NCI-H2227 (cell line): ENCODE measurements around the gene SQSTM1.

Source experiments
- DNase-seq: peaks from one replicate; lab custom pipeline; 2025; ENCODE audit not compliant: unreplicated experiment; lab: John Stamatoyannopoulos, UW

SQSTM1 gene

DNA sequence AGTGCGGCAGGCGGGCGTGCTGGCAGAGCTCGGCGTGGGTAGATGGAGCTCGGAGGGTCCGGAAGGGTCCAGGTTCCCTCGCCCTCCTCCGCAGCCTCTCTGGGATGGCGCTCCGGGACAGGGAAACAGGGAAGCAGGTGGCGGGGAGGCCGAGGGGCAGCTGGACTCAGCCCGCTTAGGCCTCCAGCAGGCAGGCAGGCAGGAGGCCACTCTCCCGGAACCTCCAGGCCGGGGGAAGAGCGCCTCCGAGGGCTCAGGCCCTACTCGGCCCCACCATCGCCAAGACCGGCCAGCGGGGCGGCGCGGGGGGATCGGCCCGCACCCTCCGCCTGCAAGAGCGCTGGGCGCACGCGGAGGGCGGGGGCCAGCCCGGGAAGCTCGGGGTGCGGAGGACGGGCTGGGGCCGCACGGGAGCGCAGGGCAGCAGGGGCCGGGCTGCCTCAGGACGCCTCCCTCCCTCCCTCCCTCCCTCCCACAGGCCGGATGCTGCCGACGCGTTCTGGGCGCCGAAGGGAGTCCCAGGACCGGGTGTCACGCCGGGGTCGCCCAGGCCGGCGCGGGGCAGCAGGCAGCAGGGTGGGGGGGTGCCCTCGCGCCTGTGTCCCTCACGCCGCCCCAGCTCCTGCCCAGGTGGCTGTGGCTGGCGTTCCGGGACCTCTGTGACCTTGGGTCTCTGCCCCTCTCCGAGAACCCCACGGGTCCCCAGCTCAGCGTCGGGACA is 15.0 kb upstream of the SQSTM1 start:
- peak; percentile 33 for DNase-seq

DNA sequence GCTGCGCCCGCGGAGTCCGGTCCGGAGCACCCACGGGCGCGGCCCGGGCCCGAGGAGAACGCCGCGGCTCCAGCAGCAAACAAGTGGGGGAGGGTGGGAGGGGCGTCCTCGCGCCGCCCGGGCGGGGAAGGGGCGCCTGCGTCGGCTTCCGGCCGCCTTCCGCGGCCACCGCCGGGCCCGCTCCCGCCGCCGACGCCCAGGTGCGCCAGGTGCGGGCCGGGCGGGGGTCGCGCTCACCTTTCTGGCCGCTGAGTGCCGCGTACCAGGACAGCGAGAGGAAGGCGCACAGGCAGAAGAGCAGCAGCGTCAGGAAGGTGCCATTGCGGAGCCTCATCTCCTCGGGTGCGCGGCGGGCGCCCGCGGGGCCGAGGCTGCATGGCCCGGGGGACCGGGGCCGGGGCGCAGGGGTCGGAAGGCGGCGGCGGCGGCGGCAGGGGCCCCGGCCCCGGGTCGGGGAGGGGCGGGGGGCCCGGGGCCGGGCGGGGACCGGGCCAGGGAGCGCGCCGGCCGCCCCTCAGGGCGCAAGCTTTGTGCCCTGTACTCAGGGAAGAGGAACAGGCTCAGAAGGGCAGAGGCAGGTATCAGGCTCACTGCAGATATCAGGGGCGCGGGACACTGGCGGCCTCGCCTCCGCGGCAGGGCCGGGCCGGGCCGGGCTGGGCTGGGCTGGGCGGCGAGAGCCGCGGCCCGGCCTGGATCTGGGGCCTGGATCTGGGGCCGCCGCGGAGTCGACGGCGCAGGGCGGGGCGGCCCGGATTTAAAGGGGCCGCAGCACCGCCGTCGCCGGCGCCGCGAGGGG is 14.3 kb upstream of the SQSTM1 start, which contains the start of gene MGAT4B:
TSS of gene MGAT4B (minus strand) at position 617 of the 799 bp plus-strand sequence. CDS start at position 334, 283 bp downstream.
- DNase-seq = peak; percentile 76

DNA sequence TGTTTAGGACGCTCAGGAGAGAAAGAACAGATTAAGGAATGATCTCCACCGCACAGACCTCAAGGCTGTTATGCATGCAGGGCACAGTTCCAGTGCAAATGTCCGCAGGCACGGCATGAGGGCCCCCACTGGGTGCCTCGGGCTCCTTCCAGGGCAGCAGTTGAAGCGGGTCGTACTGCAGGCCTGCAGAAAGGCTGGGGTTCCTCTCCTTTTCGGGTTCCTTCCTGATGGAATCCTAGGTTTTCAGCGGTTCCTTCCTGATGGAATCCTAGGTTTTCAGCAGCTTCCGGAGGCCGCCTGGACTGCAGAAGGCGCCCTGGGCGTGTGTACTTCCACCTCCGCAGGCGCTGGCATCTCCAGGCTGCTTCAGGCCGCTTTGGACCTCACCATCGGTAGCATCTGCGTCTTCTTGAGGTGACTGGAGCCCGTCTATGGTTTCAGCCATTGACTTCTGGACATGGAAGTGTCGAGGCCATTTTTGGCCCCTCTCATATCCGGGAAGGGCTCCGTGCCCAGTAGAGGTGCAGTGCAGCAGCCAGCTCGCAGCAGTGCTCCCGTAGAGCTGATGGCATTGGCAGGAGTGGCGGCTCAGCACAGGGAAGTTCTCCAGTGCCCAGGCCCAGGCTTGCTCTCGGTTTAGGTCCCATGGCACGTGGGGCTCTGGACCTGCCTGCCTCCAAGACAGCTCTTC is 8.4 kb upstream of the SQSTM1 start:
- DNase-seq = no peak

DNA sequence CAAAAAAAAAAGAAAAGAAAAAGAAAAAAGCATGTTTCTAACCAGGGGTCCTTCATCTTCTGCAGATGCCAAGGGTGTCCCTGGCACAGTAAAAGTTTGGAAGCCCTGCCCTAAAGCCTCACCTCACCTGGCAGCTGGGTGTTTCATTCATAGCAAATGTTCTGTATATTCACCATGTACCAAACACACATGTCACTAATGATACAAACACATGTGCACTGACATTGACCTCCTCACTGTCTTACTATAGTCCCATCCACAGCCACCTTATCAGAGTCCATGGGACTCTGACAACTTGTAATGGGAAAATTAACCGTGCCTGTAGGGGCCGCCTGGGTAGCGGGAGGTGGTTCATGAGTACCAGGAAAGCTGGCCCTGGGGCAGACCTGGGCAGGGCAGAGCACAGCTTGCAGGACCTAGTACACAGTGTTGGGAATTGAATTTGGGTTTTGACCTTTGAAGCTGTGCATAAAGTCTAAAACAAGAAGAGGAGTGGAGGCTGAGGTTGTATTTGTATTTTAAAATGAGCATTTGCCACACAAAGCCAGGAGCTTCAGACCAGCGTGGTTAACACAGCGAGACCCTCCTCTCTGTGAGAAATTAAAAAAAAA is 7.6 kb upstream of the SQSTM1 start:
- no peak for DNase-seq

DNA sequence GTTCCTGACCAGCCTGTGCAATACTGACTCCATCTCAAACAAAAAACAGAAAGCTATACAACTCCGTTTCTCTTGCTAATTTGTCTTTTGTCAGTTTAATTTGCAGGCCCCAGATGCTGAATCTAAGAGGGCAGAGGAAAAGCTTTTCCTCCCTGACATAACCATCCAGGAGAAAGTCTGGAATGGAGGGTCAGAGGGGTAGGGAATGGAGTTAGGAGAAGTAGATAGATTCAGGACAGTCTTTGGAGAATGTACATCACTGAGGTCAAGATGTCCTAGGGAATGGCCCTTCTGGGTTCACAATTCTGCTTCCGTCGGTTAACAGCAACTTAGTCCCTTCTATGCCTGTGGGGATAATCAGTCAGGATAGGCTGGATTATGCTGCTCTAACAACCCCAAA is 6.6 kb upstream of the SQSTM1 start:
- DNase-seq = no peak

DNA sequence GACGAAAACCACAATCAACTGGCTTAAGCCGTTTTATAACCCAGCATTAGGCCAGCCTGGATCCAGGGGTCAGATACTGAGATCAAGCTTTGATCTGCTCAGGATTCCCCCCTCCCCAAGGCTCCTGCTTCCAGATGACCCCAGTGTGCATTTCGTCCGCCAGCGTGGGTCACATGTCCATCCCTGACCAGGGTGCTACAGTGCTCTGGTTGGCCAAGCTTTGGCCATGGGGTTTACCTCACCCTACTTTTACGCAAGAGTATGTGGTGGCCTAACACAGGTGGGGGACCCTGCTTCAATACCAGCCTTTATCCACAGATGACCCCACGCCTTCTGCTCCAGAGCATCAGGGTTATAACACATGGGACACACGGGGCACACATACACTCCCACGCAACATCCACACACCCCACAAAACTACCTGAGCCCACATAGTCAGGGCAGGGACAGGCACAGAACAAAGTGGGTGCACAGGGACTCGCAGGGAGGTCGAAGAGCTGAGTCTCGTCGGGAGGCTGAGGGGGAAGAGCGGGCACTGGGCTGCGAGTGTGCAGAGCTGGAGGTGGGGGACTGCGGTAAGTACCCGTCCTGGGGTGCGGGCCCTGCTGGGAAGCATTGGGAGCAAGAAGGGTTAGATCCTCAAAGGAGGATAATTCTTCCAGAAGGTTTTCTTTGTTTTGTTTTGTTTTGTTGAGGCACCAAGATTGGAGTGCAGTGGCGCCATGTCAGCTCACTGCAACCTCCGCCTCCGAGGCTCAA is 5.0 kb upstream of the SQSTM1 start:
- DNase-seq = no peak

DNA sequence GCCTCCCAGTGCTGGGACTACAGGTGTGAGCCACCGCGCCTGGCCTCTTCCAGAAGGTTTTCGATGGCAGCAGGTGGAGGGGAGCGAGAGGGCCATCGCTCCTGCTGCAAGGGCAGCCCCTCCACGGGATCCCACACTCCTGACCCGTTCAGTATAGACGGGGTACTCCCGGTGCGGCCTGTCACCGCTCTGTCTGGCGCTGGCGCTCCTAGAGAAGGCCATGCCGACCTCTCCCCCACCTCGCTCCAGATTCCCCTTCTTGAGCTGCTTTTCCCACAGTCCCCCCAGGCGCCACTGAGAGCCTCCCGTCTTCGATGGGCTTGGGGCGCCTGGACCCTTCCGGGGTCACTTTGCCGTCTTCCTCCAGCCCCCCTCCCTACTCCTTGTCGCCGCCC is 4.3 kb upstream of the SQSTM1 start:
- no peak for DNase-seq

DNA sequence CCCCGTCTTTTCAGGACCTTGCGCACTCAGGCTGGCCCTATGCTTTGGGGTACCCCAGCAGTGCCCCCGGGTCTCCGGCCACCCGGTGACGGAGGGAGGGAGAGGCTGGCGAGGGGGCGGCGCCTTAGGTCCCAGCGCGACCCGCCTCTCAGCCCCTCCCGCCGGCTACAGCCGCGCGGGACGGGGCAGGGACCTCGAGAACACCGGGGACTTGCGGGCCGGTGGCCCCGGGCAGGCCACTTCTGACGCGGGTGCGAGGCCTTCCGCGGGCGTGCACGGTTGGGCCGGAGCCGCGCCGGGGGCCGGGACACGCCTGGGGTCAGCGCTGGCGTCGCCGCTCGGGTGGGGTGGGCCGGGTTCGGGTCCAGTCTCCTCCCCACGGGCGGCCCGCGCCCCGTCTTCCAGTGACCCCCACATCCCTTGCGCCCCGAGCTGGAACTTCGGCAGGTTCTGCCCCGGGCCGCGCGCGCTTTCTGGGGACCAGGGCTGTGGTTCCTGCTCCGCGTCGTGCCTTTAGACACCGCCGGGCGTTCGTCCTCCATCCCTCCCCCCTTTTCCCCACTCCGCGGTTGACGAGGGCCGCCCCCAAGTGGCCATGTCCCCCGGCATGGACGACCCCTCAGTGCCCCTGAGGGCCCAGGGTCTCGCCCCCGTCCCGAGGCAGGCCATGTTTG is 3.8 kb upstream of the SQSTM1 start:
- no peak for DNase-seq

DNA sequence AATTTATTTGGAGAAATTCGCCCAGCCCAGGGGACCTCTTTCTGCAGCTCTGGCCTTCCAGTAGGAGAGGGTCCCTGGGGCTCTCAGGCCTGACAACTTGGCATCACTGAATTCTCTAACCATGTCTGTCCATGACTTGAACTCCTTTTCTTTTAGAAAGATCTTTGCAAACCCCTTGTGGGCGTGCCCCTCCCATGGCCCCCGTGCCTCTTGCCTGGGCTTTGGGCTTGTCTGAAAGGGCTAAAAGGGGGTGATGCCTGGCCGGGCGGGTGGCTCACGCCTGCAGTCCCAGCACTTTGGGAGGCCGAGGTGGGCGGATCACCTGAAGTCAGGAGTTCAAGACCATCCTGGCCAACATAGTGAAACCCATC is 3.2 kb upstream of the SQSTM1 start:
- no peak for DNase-seq

DNA sequence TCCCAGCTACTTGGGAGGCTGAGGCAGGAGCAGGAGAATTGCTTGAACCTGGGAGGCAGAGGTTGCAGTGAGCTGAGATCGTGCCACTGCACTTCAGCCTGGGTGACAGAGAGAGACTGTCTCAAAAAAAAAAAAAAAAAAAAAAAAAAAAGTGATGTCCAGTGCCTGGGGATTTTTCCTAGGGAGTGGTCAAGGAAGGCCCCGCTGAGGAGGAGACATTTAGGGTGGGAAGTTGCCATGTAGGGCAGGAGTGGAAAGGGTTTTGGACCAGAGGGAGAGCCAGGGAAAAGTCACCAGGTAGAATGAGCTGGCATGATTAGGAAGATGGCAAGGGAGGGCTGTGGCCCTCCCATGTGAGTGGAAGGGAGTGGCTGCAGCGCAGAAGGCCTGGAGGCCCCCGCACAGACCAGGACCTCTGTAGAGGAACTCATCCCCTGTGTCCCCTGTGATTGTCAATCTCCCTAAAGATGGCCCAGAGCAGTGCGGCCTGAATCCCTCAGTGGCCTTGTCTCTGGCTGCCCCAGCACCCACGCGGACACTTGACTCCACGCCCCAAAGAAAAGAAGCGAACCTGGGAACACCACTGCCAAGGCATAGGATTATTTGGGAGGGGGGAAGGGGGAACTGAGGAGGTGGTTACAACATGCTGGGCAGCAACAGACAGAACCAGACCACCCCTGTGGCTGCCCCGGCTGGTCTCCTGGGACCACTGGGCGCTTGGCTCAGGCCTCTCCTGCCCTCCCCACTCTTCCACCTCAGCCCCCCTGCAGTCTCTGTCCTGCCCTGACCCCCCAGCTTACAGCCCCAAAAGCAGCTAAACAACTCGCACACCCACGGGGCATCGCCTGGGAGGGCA is 2.6 kb upstream of the SQSTM1 start:
- DNase-seq = no peak

DNA sequence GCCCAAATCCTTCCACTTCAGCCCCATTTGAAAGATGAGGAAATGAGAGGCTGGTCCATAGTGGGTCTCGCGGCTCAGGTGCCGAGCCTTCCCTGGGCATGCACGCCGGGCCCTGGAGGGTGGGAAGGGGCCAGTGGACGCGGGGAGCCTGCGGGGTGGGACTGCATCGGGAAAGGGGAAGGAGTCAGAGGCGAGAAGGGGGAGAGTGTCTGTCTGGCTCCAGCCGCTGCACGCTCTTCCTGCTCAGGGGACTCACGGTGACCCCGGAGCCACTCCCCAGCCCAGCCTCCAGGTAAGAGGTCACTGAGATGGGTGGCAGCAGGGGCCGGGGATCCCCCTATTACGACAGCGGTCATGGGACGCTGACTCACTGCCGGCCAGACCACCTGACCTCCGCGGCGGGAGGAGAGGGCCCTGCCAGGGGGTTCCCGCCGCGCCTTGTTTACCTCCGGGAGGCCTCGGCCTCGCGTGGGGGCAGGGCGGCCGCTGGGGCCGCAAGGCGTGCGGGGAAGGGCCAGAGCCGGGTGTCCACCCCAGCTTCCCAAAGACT is 1.9 kb upstream of the SQSTM1 start:
- peak; percentile 68 for DNase-seq

DNA sequence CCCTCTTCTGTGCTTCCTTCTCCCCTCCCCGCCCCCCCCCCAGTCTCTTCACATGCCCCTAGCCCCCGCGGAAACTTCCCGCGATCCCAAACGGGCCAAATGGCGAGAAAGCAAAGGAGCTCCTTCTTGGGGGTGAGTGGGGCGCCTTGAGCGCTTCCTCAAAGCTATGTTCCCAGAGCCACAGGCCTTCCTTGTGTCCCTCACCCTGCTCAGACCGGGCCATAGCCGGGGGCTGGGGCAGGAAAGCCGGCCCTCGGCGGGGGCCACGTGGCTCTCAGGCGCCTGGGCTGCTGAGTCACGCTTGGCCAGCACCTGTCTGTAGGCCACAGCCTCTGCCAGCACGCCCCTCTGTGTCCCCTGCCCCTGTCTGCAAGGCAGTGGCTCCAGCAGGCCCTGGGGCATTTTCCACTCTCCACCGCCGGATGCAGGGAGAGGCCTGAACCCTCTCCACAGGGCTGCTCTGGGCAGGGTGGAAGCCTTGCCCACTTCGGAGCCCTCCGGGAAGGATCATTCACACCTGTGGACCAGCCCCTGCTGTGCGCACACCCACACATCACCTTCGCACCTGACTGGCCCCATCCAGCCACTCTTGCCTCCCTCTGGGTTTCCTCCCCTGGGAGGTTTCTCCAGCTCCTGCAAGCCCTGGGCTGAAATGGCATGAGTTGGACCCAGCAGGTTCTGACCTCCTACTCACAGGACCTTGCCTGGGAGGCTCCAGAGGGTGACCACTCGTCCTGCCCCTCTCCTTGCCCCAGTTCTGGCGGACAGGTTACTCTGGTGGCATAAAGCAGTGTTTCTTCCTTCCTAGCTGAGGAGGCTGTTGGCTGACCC is 1.2 kb upstream of the SQSTM1 start:
- DNase-seq = peak; percentile 30

DNA sequence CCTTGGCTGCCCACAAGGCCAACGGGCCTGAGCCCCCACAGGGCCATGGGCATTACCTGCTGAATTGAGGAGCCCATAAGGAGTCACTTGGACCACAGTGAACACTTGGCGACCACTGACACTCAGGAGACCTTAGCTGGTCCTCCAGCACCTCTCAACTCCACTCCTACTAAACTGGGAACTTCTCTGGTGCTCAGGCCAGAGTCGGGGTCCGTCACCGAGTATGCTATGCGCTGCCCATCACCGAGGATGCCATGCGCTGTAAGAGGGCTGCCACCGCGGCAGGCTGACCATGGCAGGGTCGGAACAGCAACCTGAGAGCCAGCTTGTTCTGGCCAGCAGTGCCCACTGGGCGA is 600 bp upstream of the SQSTM1 start:
- DNase-seq = no peak

DNA sequence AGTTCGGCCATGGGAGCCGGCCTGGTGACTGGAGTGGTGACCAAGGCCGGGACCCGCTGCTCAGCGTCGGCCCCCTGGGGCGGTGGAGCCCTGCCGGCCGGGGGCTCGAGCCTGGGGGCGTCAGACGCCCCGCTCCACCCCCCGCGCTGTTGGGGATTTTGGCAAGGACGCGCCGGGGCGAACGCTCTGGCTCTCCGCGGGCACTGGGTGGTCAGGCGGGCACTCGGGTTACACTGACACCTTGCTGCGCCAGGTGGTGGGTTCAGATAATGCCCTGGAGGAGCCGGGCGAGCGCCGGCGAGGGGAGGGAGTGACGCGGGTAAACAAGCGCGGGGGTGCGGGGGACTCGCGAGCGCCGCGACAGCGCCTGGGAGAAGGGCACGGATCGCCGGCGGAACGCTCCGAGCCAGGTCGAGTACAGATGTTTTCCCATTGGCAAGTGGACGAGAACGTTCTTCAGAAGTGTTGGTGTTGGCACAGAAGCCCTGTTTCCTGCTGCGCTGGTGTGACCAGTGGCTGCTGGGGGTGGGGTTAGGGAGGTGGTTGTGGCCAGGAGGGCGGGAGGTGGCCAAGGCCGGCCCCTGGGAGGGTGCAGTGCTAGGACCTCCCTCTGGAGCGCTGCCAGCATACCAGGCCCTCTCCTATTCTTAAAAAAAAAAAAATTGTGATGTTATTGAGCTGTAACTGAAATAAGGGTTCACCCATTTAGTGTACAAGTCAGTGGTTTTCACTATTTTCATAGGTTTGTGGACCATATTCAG is 773 bp downstream of the SQSTM1 start:
- peak; percentile 79 for DNase-seq

DNA sequence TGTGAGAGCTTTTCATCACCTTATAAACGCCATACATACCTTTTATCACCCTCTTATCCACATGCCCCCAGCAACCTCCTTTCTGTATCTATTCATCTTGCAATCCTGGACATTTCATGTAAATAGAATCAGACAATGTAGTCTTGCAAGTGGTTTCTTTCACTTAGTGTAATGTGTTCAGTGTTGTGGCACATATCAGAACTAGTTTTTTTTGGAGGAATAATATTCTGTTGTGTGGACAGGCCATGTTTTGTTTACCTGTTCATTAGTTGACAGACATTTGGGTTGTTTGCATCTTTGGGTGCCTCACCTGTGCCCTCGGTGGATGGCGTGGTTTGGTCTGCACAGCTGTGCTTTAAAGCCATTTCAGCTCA is 1.3 kb downstream of the SQSTM1 start:
- DNase-seq = no peak

DNA sequence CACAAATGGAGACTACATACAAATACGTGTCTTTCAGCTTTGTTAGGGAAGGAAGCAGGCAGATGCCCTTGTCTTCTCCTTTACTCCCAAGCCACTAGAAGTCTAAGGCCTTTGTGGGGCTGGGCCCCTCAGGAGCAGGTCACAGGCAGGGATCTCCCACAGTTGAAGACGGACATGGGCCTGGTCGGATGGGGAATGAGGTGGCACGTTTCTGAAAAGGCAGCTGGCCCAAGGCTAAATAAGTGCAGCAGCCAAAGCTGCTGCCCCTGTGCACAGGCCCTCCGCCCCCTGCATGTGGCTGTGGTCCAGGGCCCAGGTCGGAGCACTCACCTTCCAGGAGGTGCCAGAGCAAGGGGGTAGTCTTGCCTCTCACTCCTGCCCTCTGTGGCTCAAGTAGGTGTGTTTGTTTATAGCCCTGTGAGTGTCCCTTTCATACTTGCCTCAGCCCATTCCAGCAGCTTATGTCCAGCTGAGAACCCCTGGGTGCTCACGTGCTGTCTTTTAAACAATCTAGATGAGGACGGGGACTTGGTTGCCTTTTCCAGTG is 1.8 kb downstream of the SQSTM1 start:
- no peak for DNase-seq
